Breast epithelium (tissue), 3 donors: ENCODE measurements around the gene ACER2.

Experiments used
- CTCF ChIP-seq, 3 donors: fragments of 450-650 bp; IDR thresholded peaks; one replicate each; pipeline ENCODE4 v1.5.1; 2016 to 2017; ENCODE audit warnings: antibody characterized with exemption in 3 of 3, mild to moderate bottlenecking in 3 of 3, moderate library complexity in 3 of 3
- POLR2A ChIP-seq: fragments of 450-650 bp; IDR thresholded peaks from one replicate; pipeline ENCODE4 v1.6.1; 2016; ENCODE audit warnings: antibody characterized with exemption, mild to moderate bottlenecking, moderate library complexity
- POLR2AphosphoS5 ChIP-seq, 3 donors: sonication (generic); formaldehyde crosslinking; IDR thresholded peaks; one replicate each; pipeline ENCODE4 v1.6.1; 2017; ENCODE audit warnings: antibody characterized with exemption in 3 of 3

GRCh38 chr9:19408693-19409400, at the start of gene ACER2:
- peak; percentile 49 to 72 (median 61) for TF ChIP-seq POLR2AphosphoS5 (IDR thresholded peaks at IDR 0.05)
- no peak for TF ChIP-seq CTCF (IDR thresholded peaks at IDR 0.05)
- peak; percentile 63 for TF ChIP-seq POLR2A
